Fibroblast of mammary gland (primary cell): Measurements from ENCODE around the gene FGFBP1.
A peak's percentile ranks its signal among the peaks of the same experiment; 100 is the strongest.

Experiments used
- DNase-seq: peaks from one replicate; pipeline ENCODE4 v3.0.0-alpha.2; 2010; ENCODE audit warnings: low read depth
- H3K4me3 ChIP-seq: 2 replicates; pipeline ENCODE4 v1.5.1; 2011; ENCODE audit warnings: low read depth, mild to moderate bottlenecking, low read length, moderate library complexity; ENCODE audit not compliant: control insufficient read depth
- TF ChIP-seq, protein P1 (sequence below): conservative IDR thresholded peaks from 2 replicates; pipeline ENCODE4 v1.5.1; 2011; ENCODE audit warnings: low read depth, low read length, inconsistent platforms; ENCODE audit not compliant: control insufficient read depth, insufficient read depth

The FGFBP1 gene

DNA sequence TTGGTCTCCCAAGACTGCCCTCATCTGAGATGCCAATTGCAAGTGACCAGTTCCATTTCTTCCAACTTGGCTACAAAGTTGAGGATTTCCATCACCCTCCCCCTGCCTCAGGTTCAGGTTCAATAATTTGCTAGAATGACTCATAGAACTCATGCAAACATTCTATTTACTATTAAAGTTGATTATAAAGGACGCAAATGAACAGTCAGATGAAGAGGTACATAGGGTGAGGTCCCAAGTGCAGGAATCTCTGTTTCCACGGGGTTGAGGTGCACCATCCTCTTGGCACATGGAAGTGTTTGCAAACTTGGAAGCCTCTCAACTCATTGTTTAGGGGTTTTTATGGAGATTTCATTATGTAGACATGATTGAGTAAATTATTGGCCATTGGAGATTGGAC is 41.0 kb downstream of the FGFBP1 start:
- no peak overlapping the region for H3K4me3 ChIP-seq
- no peak for DNase-seq
- TF ChIP-seq, protein P1, sequence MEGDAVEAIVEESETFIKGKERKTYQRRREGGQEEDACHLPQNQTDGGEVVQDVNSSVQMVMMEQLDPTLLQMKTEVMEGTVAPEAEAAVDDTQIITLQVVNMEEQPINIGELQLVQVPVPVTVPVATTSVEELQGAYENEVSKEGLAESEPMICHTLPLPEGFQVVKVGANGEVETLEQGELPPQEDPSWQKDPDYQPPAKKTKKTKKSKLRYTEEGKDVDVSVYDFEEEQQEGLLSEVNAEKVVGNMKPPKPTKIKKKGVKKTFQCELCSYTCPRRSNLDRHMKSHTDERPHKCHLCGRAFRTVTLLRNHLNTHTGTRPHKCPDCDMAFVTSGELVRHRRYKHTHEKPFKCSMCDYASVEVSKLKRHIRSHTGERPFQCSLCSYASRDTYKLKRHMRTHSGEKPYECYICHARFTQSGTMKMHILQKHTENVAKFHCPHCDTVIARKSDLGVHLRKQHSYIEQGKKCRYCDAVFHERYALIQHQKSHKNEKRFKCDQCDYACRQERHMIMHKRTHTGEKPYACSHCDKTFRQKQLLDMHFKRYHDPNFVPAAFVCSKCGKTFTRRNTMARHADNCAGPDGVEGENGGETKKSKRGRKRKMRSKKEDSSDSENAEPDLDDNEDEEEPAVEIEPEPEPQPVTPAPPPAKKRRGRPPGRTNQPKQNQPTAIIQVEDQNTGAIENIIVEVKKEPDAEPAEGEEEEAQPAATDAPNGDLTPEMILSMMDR: no peak

DNA sequence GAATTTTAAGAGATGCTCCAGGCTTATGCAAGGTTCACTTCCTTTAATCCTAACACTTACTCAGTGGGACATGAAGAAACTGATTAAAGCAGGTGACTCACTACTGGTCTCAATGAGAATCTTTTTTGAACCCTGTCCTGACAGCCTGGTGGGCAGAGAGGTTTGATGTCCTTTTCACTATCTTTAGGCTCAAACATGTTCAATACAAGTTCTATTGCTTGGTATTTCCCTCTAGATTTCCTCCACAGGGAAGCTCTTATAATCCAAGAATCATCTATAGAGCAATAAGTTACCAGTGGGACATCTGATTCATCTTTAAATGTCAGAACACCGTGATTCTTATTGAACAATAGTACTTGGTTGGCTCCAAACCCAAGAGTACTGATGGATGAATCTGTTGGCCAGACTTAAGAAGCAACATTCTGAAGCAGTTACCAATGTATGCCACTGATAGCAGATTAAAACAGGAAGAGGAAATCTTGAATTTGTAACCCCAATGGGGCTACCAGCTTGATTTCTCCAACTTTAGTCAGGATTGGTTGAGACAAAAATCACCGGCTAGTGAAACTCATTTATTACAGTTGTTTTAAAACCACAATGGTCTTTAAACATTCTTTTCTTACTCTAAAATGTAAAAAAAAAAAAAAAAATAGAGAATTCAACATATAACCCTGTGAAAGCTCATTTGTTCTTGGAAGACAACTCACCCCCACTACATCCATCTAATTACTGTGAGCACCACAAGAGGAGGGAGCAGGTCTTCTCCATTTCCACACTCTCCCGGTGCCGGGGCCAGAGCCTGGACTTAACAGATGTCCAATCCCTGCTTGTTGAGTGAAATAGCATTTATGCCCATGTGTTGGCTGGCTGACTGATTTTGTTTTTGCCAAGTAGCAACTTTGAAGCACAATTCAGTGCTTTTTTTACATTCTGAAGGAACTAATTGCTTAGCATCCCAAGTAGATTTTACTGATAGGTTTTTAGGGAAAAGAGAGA is 43.3 kb downstream of the FGFBP1 start:
- DNase-seq: peak; percentile 71
- TF ChIP-seq, protein P1: no peak

DNA sequence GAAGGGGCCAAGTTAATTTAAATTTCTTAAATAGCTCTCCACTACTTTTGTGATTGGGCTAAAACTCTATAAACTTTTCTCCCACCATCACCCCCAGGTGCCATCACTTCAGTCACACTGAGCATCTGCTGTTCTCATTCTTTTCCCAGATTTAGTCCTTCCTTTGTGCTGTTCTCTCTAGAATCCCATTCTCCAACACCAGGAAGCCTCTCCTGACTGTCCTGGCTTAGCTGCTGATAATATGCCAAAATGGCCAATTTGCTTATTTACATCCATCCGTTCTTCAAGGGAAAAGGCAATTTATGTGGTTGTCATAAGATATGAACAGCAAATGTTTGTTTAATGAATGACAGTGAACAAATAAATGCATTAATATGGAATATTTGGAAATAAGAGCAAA is 44.1 kb downstream of the FGFBP1 start:
- no peak for DNase-seq
- H3K4me3 ChIP-seq: no peak overlapping the region
- TF ChIP-seq, protein P1: no peak

More for the DNA sequence above, 43.3 kb downstream of the FGFBP1 start:
- H3K4me3 ChIP-seq: no peak overlapping the region

DNA sequence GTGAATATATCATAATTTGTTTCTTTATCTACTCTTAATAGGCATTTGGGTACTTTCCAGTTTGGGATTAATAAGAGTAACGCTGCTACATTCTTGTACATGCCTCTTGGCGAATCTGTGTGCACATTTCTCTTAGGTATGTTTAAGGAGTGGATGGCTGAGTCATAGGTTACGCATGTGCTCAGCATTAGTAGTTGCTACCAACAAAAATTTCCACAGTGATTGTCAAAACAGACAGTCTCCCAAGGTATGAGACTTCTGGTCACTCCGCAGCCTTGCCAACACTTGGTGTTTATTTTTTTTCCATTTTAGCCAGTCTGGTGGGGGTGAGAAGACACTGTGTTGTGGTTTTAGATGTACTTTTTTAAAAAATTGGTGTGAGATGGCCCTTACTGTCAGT is 44.6 kb downstream of the FGFBP1 start:
- DNase-seq: peak; percentile 96
- TF ChIP-seq, protein P1: no peak
- H3K4me3 ChIP-seq: no peak overlapping the region

DNA sequence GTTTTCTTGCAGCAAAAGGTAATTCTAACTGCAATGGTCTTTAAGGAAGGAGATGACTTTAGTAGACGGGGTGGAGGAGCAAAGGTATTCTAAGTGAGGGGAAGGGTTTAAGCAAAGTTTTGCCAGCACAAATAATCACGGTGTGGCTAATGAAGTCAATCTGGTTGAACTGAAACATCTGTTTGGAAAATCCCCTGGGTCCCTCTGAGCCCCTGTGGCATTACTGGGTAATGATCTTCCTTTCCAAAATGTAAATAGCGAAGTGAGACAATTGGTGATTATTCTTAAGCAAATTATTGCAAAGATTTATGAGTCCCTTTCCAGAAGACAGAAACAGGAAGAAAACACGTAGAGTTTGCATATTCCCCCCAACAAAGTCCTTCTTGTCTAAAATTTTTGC is 47.2 kb downstream of the FGFBP1 start:
- TF ChIP-seq, protein P1: no peak
- DNase-seq: no peak
- H3K4me3 ChIP-seq: no peak overlapping the region

DNA sequence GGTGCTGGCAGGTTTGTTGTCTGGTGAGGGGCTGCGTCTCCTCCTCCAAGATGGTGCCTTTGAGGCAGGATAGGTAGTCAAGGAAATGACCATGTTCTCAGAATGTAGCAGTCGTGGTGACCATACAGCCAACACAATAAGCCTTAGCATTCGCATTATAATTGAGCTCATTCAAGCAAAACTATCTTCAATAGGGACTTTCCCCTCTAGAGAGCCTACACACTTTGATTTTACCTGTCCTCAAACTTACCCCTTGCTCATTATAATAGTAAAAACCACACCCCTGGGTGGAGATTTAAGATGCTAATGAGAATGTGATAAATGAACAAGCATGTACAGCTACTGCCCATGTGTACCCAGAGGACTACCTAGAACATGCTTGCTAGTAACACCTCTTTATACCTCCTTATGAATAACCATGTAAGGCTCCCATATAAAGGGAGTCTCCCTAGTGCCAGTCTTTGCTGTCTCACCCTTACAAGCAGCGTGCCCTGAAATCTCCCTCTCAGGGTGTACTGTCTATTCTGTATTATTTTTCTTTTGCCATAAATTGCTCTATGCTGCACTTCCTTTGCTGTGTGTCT is 48.2 kb downstream of the FGFBP1 start:
- TF ChIP-seq, protein P1: no peak
- DNase-seq: no peak
- H3K4me3 ChIP-seq: no peak overlapping the region
